Measurements from ENCODE around the gene ACACA. TPM values are rescaled to one million over a fixed set of nuclear protein-coding genes. Genes with fewer than 3 reads are reported as not detected.
"Not testable (repeated sequence)": the region's sequence is repeated elsewhere in the genome, so short reads cannot be mapped to it uniquely, and the experiment has no call there.

The ACACA gene
- total RNA-seq, 1 donor from 2014 or later: 44.8 TPM

GRCh38 chr17:37144075-37144701 lies 262.4 kb downstream of the ACACA start:
- Histone ChIP-seq H3K4me3 (ENCODE audit: low read depth, low read length) (no peak overlapping the region), H3K36me3 (ENCODE audit: control insufficient read depth, insufficient read depth, low read length) (no peaks in the 10 kb centered on the region), H3K27me3 (ENCODE audit: control insufficient read depth, insufficient read depth, low read length) (no peaks in the 10 kb centered on the region)
- no peak for TF ChIP-seq CTCF (IDR thresholded peaks at IDR 0.05; ENCODE audit: insufficient read depth, low read length, severe bottlenecking)
- no peak for FAIRE-seq
- DNase-seq (ENCODE audit: low read depth): no peak

- not testable (repeated sequence) for H3K27me3 ChIP-seq (ENCODE audit: control insufficient read depth, insufficient read depth, low read length); H3K4me3 ChIP-seq (ENCODE audit: low read depth, low read length); FAIRE-seq; DNase-seq (ENCODE audit: low read depth); H3K36me3 ChIP-seq (ENCODE audit: control insufficient read depth, insufficient read depth, low read length)
These were observed 263.1 kb downstream of the ACACA start for GRCh38 chr17:37143558-37143957.

GRCh38 chr17:37142294-37142896 lies 264.2 kb downstream of the ACACA start:
- no peak overlapping the region for H3K4me3 ChIP-seq (ENCODE audit: low read depth, low read length)
- no peaks in the 10 kb centered on the region for H3K36me3 ChIP-seq (ENCODE audit: control insufficient read depth, insufficient read depth, low read length)
- DNase-seq (ENCODE audit: low read depth) (no peak), FAIRE-seq (no peak)
- no peaks in the 10 kb centered on the region for H3K27me3 ChIP-seq (ENCODE audit: control insufficient read depth, insufficient read depth, low read length)
- TF ChIP-seq CTCF (IDR thresholded peaks at IDR 0.05; ENCODE audit: insufficient read depth, low read length, severe bottlenecking): no peak

GRCh38 chr17:37138571-37139120 lies 268.0 kb downstream of the ACACA start:
- TF ChIP-seq CTCF (IDR thresholded peaks at IDR 0.05; ENCODE audit: insufficient read depth, low read length, severe bottlenecking): no peak
- no peaks in the 10 kb centered on the region for H3K27me3 ChIP-seq (ENCODE audit: control insufficient read depth, insufficient read depth, low read length)
- no peak for DNase-seq (ENCODE audit: low read depth)
- no peak overlapping the region for H3K4me3 ChIP-seq (ENCODE audit: low read depth, low read length)
- H3K36me3 ChIP-seq (ENCODE audit: control insufficient read depth, insufficient read depth, low read length): no peaks in the 10 kb centered on the region
- FAIRE-seq: no peak

- FAIRE-seq: no peak
- H3K27me3 ChIP-seq (ENCODE audit: control insufficient read depth, insufficient read depth, low read length): no peaks in the 10 kb centered on the region
- H3K36me3 ChIP-seq (ENCODE audit: control insufficient read depth, insufficient read depth, low read length): no peaks in the 10 kb centered on the region
- H3K4me3 ChIP-seq (ENCODE audit: low read depth, low read length): no peak overlapping the region
- no peak for TF ChIP-seq CTCF (IDR thresholded peaks at IDR 0.05; ENCODE audit: insufficient read depth, low read length, severe bottlenecking)
- no peak for DNase-seq (ENCODE audit: low read depth)
These were observed 268.6 kb downstream of the ACACA start for GRCh38 chr17:37137906-37138514.

- no peak for TF ChIP-seq CTCF (IDR thresholded peaks at IDR 0.05; ENCODE audit: insufficient read depth, low read length, severe bottlenecking)
- Histone ChIP-seq H3K36me3 (ENCODE audit: control insufficient read depth, insufficient read depth, low read length) (no peaks in the 10 kb centered on the region), H3K27me3 (ENCODE audit: control insufficient read depth, insufficient read depth, low read length) (no peaks in the 10 kb centered on the region), H3K4me3 (ENCODE audit: low read depth, low read length) (no peak overlapping the region)
- no peak for DNase-seq (ENCODE audit: low read depth)
- no peak for FAIRE-seq
These were observed 269.5 kb downstream of the ACACA start for GRCh38 chr17:37137070-37137610.

Measured in bronchial epithelial cell (primary cell).